Kidney glomerular epithelial cell (primary cell): ENCODE results near the gene XRN2.

Experiments
- DNase-seq: peaks from one replicate; lab custom pipeline; 2025; lab: John Stamatoyannopoulos, UW

XRN2 gene

GRCh38 chr20:21430020-21430419, 126.9 kb downstream of the XRN2 start:
- DNase-seq = peak; percentile 82

- peak; percentile 10 for DNase-seq
These were observed 129.8 kb downstream of the XRN2 start for GRCh38 chr20:21432911-21433310.

- DNase-seq = peak; percentile 12
These were observed 130.3 kb downstream of the XRN2 start for GRCh38 chr20:21433329-21433890.

- no peak for DNase-seq
These were observed 132.4 kb downstream of the XRN2 start for GRCh38 chr20:21435576-21435975.

- peak; percentile 95 for DNase-seq
These were observed 133.1 kb downstream of the XRN2 start for GRCh38 chr20:21436205-21436604.

- no peak for DNase-seq
These were observed 134.1 kb downstream of the XRN2 start for GRCh38 chr20:21437248-21437647.

GRCh38 chr20:21437816-21438215, 134.7 kb downstream of the XRN2 start:
- DNase-seq = peak; percentile 18
